NCI-H1694 treated with DMSO at 0.1 percent for 48 hours (cell line): Measurements from ENCODE around the gene ASCC3.
A peak's percentile ranks its signal among the peaks of the same experiment; 100 is the strongest.
"Not testable (repeated sequence)": the region's sequence is repeated elsewhere in the genome, so short reads cannot be mapped to it uniquely, and the experiment has no call there.

Experiments used
- DNase-seq: peaks from one replicate; lab custom pipeline; 2025; lab: John Stamatoyannopoulos, UW

ASCC3 gene

DNA sequence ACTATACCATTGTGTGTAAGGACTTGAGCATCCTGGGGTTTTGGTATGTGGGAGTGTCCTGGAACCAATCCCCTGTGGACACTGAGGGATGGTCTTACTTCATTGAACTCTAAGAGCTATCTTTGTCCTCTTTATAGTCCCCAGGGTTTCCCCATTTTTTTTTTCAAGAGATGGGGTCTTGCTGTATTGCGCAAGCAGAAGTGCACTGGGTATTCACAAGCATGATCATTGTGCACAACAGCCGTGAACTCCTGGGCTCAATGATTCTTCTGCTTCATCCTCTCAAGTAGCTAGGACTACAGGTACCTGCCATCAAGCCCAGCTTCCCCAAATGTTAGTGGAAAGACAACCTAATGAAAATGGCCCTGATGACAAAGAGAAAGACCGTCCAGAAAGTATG is 2.2 kb upstream of the ASCC3 start:
- DNase-seq = no peak

- peak; percentile 28 for DNase-seq
Measured at GRCh38 chr6:100881707-100882040, 545 bp upstream of the ASCC3 start.

- DNase-seq = no peak
Measured at GRCh38 chr6:100880149-100880852, 828 bp downstream of the ASCC3 start.

GRCh38 chr6:100879317-100879716 is 1.8 kb downstream of the ASCC3 start:
- DNase-seq = no peak

DNA sequence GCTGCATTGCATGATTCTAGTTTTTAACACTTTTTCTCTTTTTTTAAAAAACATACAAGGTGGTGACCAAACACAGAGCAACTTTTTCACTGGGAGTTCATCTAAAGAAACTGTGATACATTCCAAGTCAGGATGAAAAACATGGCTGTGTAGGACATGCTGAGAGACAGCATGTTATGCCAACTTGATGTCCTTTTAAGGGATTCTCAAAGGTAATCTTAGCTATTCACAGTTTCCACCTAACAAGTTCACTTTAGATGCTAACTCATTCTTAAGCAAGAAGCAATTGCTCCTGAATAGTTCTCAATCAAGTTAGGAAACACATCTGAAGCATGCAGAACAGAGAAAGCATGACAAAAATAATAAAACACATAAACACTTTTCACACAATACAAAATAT is 3.3 kb downstream of the ASCC3 start:
- DNase-seq = no peak

DNA sequence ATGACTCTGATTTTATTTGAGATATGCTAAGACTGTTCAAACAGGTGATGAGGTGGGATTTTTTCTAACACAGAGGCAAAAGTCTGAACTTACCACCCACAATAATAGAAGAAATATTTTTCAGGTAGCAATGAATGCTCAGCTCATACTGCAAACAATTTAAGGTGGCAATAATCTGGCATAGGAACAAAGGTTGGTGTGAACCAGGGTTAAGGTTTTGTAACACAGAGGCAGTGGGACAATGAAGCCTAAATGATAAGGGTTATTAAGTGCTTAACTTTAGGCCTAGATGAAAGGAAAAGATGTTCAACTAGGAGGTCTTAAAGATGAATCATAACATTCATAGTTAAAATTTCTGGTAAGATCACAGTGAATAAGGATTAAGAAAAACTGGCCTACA is 4.9 kb downstream of the ASCC3 start:
- no peak for DNase-seq

GRCh38 chr6:100865525-100865924 is 15.6 kb downstream of the ASCC3 start:
- DNase-seq = no peak

- DNase-seq = no peak
Measured at GRCh38 chr6:100862063-100862462, 19.1 kb downstream of the ASCC3 start.

DNA sequence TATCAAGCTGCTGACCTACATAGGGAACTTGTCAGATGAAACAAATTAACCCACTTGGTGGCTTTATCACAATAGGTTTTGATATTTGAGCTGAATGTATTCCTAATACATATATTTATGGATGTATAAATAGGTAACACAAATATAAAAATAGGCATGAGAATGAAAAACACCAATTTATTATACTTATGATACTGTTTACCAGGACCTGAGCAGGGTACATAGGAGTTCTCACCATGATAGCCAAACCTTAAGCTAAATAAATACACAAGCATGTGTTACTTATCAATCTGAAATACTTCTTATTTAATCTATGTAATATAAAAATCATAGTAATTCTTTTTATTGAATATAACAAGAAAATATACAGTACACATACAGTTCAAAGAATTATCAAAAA is 25.0 kb downstream of the ASCC3 start:
- DNase-seq = no peak

DNA sequence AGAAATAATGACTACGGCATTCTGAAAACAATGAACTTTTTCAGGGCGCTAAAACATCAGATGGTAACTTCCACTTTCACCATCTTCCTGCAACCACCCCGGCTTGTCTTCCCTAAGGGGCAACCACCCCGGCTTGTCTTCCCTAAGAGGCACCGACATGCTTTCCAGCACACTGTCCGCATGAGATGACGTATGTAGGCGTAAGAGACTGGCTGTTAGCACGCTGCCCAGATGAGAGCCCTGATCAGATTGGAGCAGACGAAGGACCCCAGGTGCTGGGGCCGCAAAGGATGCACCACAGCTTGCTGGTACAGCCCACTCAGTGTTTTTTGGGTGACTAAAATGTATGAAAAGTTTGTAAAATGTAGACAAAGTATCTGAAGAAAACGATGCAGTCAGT is 29.3 kb downstream of the ASCC3 start:
- DNase-seq = no peak

- DNase-seq = no peak
Measured at GRCh38 chr6:100850174-100850573, 31.0 kb downstream of the ASCC3 start.

DNA sequence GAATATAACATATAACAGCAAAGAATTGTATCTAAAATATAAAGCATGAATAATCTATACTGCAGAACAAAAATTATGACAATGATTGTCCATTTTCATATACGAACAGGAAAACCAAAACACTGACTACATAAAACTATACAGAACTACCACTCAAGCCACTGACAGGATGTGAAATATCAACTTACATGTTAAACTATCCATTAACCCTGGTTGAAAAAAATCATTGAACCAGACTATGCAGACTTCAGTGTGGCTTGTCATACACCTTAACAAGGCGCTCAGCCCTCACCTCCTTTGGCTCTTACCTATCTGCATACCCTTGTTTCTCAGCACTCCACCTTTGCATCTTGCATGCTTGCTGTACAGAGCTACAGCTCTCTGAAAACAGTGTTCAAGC is 34.9 kb downstream of the ASCC3 start:
- no peak for DNase-seq

- no peak for DNase-seq
Measured at GRCh38 chr6:100845676-100846075, 35.5 kb downstream of the ASCC3 start.

DNA sequence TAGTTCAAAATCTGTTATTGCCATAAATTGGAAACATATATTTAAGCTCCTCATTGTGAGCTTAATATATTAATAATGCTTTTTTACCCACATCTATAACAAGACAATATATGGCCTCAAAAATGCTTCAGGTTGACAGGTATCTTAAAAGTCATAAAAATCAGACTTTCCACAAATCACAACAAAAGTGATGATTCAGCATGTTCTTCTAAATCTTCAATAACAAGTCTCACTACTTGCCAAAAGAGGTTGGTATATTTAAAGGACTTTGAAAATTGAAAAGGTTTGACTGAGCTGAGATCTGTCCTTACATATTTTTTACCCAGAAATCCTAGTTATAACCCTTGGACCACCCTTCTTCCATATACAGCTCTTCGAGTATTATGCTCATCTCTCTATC is 41.7 kb downstream of the ASCC3 start:
- DNase-seq = no peak

GRCh38 chr6:100838011-100838410 is 43.1 kb downstream of the ASCC3 start:
- no peak for DNase-seq

- no peak for DNase-seq
Measured at GRCh38 chr6:100833972-100834574, 47.1 kb downstream of the ASCC3 start.

DNA sequence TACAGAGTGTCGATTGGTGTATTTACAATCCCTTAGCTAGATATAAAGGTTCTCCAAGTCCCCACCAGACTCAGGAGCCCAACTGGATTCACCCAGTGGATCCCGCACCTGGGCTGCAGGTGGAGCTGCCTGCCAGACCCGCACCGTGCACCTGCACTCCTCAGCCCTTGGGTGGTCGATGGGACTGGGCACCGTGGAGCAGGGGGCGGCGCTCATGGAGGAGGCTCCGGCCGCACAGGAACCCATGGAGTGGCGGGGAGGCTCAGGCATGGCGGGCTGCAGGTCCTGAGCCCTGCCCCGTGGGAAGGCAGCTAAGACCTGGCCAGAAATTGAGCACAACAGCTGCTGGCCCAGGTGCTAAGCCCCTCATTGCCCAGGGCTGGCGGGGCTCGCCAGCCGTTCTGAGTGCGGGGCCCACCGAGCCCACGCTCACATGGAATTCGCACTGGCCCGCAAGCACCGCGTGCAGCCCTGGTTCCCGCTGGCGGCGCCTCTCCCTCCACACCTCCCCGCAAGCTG is 52.0 kb downstream of the ASCC3 start:
- not testable (repeated sequence) for DNase-seq

- no peak for DNase-seq
Measured at GRCh38 chr6:100823041-100823440, 58.1 kb downstream of the ASCC3 start.

GRCh38 chr6:100818066-100818465 is 63.1 kb downstream of the ASCC3 start:
- DNase-seq = no peak

GRCh38 chr6:100810015-100810414 is 71.1 kb downstream of the ASCC3 start:
- DNase-seq = no peak

DNA sequence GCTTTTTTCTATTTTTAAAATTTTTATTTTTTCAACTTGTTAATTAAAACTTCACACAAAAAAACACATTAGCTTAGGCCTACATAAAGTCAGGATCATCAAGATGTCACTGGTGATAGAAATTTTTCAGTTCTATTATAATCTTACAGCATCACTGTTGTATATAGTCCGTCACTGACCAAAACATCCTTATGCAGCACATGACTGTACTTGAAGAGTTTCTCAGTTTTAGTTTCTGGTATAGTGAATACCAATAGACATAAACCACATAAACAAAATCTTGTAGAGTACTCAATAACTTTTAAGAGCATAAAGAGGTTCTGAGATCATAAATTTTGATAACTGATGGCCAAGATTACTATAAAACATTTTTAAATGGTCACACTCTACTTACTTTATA is 71.8 kb downstream of the ASCC3 start:
- no peak for DNase-seq

- DNase-seq = no peak
Measured at GRCh38 chr6:100808638-100809275, 72.4 kb downstream of the ASCC3 start.

GRCh38 chr6:100806296-100806695 is 74.8 kb downstream of the ASCC3 start:
- no peak for DNase-seq
